GM23338 (cell line): ENCODE results near the gene GTF3C2.

Experiments
- CREB1 ChIP-seq: fragments of 250-450 bp; sonication (Bioruptor Pico); IDR thresholded peaks from 2 replicates; pipeline ENCODE4 v1.5.0; 2020; ENCODE audit warnings: low read depth, mild to moderate bottlenecking, moderate library complexity
- EZH2 ChIP-seq: fragments of 200-600 bp; sonication (generic); IDR thresholded peaks from one replicate; pipeline ENCODE4 v1.8.0; 2017; ENCODE audit warnings: antibody characterized with exemption, mild to moderate bottlenecking, low read depth; ENCODE audit not compliant: unreplicated experiment
- EZH2phosphoT487 ChIP-seq: fragments of 200-600 bp; sonication (generic); IDR thresholded peaks from one replicate; pipeline ENCODE4 v1.8.1; 2018; ENCODE audit warnings: antibody characterized with exemption; ENCODE audit not compliant: unreplicated experiment
- JUNB ChIP-seq: IDR thresholded peaks from one replicate; pipeline ENCODE4 v1.6.1; 2016; ENCODE audit warnings: antibody characterized with exemption; ENCODE audit not compliant: unreplicated experiment
- NANOG ChIP-seq: IDR thresholded peaks from 2 replicates; pipeline ENCODE4 v1.6.1; 2016; ENCODE audit warnings: antibody characterized with exemption, borderline replicate concordance
- POLR2AphosphoS5 ChIP-seq: IDR thresholded peaks from 2 replicates; pipeline ENCODE4 v1.6.1; 2016; ENCODE audit warnings: antibody characterized with exemption, low read depth
- STAT1 ChIP-seq: IDR thresholded peaks from one replicate; pipeline ENCODE4 v1.6.1; 2016; ENCODE audit warnings: antibody characterized with exemption; ENCODE audit not compliant: unreplicated experiment
- ZNF114 ChIP-seq: fragments of 250-450 bp; sonication (Bioruptor Pico); IDR thresholded peaks from 2 replicates; pipeline ENCODE4 v1.5.0; 2020; ENCODE audit warnings: mild to moderate bottlenecking, moderate library complexity
- ZNF331 ChIP-seq: fragments of 250-450 bp; sonication (Bioruptor Pico); IDR thresholded peaks from 2 replicates; pipeline ENCODE4 v1.5.0; 2020; ENCODE audit warnings: low read depth, mild to moderate bottlenecking, moderate library complexity
- TF ChIP-seq, protein P1 (sequence below), 2 experiments: fragments of 200-600 bp in 1 of 2; sonication (generic) in 1 of 2; conservative IDR thresholded peaks; 2 replicates each; pipeline versions ENCODE4 v1.5.1 to v1.6.1; 2016 to 2017; ENCODE audit warnings: antibody characterized with exemption in 2 of 2, low read depth in 2 of 2, mild to moderate bottlenecking in 2 of 2, moderate library complexity in 1 of 2
- TF ChIP-seq, protein P2 (sequence below): IDR thresholded peaks from one replicate; pipeline ENCODE4 v1.6.1; 2018; ENCODE audit warnings: antibody characterized with exemption; ENCODE audit not compliant: unreplicated experiment
- TF ChIP-seq, protein P3 (sequence below): IDR thresholded peaks from 2 replicates; pipeline ENCODE4 v1.6.1; 2016; ENCODE audit warnings: antibody characterized with exemption
- TF ChIP-seq, protein P4 (sequence below): fragments of 250-450 bp; sonication (Bioruptor Pico); IDR thresholded peaks from 2 replicates; pipeline ENCODE4 v1.5.0; 2020; ENCODE audit warnings: mild to moderate bottlenecking, moderate library complexity

DNA sequence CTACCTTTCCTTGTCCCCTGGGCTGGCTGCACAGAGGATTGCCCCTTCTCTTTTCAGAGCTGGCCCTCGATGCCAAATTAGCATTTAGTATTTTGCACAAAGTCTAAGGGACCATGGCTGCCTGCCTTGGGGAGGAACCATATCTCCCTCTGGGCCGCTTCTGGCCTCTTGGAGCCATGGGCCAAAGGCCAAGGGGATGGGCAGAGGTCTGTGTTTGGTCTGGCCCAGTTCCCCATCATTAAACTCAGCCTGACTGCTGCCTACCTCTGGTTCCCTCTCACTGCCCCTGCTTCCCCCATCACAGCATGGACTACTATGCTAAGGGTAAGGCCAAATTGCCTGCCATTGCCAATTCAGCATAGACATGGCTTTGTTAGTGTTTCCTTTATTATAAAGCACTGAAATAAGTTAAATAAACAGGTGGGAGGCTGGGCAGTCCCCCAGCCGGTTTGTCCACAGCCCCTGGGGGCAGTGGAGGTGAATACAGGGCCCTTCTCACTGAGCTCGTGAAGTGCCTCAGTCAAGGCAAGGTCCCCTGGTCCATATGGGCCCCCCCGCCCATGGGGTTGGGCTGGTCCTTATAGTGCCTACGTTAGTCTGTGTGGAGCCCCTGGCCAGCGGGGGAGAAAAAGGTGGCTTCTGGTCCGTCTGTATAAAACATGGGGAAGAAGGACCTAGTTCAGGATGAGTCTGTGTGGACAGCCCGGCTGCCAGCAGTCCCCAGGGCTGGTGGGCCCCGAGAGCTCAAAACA is 20.5 kb upstream of the GTF3C2 start:
- TF ChIP-seq, protein P1, sequence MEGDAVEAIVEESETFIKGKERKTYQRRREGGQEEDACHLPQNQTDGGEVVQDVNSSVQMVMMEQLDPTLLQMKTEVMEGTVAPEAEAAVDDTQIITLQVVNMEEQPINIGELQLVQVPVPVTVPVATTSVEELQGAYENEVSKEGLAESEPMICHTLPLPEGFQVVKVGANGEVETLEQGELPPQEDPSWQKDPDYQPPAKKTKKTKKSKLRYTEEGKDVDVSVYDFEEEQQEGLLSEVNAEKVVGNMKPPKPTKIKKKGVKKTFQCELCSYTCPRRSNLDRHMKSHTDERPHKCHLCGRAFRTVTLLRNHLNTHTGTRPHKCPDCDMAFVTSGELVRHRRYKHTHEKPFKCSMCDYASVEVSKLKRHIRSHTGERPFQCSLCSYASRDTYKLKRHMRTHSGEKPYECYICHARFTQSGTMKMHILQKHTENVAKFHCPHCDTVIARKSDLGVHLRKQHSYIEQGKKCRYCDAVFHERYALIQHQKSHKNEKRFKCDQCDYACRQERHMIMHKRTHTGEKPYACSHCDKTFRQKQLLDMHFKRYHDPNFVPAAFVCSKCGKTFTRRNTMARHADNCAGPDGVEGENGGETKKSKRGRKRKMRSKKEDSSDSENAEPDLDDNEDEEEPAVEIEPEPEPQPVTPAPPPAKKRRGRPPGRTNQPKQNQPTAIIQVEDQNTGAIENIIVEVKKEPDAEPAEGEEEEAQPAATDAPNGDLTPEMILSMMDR (conservative IDR thresholded peaks at IDR 0.05; ENCODE audit: low read depth in 2 of 2) = no peak
- TF ChIP-seq POLR2AphosphoS5 (0 out of 2 replicates have a peak, but pooled peaks have one; percentile 4), CREB1 (CRISPR knock-in tag) (no peak), EZH2phosphoT487 (no peak), EZH2 (no peak), JUNB (no peak), NANOG (no peak), STAT1 (no peak), ZNF114 (CRISPR knock-in tag) (no peak), ZNF331 (no peak)
- TF ChIP-seq, protein P2, sequence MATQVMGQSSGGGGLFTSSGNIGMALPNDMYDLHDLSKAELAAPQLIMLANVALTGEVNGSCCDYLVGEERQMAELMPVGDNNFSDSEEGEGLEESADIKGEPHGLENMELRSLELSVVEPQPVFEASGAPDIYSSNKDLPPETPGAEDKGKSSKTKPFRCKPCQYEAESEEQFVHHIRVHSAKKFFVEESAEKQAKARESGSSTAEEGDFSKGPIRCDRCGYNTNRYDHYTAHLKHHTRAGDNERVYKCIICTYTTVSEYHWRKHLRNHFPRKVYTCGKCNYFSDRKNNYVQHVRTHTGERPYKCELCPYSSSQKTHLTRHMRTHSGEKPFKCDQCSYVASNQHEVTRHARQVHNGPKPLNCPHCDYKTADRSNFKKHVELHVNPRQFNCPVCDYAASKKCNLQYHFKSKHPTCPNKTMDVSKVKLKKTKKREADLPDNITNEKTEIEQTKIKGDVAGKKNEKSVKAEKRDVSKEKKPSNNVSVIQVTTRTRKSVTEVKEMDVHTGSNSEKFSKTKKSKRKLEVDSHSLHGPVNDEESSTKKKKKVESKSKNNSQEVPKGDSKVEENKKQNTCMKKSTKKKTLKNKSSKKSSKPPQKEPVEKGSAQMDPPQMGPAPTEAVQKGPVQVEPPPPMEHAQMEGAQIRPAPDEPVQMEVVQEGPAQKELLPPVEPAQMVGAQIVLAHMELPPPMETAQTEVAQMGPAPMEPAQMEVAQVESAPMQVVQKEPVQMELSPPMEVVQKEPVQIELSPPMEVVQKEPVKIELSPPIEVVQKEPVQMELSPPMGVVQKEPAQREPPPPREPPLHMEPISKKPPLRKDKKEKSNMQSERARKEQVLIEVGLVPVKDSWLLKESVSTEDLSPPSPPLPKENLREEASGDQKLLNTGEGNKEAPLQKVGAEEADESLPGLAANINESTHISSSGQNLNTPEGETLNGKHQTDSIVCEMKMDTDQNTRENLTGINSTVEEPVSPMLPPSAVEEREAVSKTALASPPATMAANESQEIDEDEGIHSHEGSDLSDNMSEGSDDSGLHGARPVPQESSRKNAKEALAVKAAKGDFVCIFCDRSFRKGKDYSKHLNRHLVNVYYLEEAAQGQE = no peak
- TF ChIP-seq, protein P3, sequence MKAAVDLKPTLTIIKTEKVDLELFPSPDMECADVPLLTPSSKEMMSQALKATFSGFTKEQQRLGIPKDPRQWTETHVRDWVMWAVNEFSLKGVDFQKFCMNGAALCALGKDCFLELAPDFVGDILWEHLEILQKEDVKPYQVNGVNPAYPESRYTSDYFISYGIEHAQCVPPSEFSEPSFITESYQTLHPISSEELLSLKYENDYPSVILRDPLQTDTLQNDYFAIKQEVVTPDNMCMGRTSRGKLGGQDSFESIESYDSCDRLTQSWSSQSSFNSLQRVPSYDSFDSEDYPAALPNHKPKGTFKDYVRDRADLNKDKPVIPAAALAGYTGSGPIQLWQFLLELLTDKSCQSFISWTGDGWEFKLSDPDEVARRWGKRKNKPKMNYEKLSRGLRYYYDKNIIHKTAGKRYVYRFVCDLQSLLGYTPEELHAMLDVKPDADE = no peak
- TF ChIP-seq, protein P4, sequence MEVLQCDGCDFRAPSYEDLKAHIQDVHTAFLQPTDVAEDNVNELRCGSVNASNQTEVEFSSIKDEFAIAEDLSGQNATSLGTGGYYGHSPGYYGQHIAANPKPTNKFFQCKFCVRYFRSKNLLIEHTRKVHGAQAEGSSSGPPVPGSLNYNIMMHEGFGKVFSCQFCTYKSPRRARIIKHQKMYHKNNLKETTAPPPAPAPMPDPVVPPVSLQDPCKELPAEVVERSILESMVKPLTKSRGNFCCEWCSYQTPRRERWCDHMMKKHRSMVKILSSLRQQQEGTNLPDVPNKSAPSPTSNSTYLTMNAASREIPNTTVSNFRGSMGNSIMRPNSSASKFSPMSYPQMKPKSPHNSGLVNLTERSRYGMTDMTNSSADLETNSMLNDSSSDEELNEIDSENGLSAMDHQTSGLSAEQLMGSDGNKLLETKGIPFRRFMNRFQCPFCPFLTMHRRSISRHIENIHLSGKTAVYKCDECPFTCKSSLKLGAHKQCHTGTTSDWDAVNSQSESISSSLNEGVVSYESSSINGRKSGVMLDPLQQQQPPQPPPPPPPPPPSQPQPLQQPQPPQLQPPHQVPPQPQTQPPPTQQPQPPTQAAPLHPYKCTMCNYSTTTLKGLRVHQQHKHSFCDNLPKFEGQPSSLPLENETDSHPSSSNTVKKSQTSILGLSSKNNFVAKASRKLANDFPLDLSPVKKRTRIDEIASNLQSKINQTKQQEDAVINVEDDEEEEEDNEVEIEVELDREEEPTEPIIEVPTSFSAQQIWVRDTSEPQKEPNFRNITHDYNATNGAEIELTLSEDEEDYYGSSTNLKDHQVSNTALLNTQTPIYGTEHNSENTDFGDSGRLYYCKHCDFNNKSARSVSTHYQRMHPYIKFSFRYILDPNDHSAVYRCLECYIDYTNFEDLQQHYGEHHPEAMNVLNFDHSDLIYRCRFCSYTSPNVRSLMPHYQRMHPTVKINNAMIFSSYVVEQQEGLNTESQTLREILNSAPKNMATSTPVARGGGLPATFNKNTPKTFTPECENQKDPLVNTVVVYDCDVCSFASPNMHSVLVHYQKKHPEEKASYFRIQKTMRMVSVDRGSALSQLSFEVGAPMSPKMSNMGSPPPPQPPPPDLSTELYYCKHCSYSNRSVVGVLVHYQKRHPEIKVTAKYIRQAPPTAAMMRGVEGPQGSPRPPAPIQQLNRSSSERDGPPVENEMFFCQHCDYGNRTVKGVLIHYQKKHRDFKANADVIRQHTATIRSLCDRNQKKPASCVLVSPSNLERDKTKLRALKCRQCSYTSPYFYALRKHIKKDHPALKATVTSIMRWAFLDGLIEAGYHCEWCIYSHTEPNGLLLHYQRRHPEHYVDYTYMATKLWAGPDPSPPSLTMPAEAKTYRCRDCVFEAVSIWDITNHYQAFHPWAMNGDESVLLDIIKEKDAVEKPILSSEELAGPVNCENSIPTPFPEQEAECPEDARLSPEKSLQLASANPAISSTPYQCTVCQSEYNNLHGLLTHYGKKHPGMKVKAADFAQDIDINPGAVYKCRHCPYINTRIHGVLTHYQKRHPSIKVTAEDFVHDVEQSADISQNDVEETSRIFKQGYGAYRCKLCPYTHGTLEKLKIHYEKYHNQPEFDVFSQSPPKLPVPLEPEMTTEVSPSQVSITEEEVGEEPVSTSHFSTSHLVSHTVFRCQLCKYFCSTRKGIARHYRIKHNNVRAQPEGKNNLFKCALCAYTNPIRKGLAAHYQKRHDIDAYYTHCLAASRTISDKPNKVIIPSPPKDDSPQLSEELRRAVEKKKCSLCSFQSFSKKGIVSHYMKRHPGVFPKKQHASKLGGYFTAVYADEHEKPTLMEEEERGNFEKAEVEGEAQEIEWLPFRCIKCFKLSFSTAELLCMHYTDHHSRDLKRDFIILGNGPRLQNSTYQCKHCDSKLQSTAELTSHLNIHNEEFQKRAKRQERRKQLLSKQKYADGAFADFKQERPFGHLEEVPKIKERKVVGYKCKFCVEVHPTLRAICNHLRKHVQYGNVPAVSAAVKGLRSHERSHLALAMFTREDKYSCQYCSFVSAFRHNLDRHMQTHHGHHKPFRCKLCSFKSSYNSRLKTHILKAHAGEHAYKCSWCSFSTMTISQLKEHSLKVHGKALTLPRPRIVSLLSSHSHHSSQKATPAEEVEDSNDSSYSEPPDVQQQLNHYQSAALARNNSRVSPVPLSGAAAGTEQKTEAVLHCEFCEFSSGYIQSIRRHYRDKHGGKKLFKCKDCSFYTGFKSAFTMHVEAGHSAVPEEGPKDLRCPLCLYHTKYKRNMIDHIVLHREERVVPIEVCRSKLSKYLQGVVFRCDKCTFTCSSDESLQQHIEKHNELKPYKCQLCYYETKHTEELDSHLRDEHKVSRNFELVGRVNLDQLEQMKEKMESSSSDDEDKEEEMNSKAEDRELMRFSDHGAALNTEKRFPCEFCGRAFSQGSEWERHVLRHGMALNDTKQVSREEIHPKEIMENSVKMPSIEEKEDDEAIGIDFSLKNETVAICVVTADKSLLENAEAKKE (CRISPR knock-in tag) = no peak
